WTC11 (cell line): ENCODE measurements around the gene TRMO.

ENCODE experiments used
- ATF6 ChIP-seq: sonication (generic); formaldehyde crosslinking; IDR thresholded peaks from 2 replicates; pipeline ENCODE4 v1.8.1; 2023; ENCODE audit warnings: mild to moderate bottlenecking, missing genetic modification reagents
- CTCF ChIP-seq: fragments of 200-600 bp; IDR thresholded peaks from 2 replicates; pipeline ENCODE4 v1.8.0; 2022; ENCODE audit warnings: antibody characterized with exemption
- NR3C1 ChIP-seq: sonication (generic); formaldehyde crosslinking; conservative IDR thresholded peaks from 2 replicates; pipeline ENCODE4 v1.8.1; 2023; ENCODE audit warnings: low read depth, mild to moderate bottlenecking, missing genetic modification reagents
- PREB ChIP-seq: sonication (generic); formaldehyde crosslinking; IDR thresholded peaks from 2 replicates; pipeline ENCODE4 v1.8.1; 2022; ENCODE audit warnings: mild to moderate bottlenecking, missing genetic modification reagents, moderate library complexity, borderline replicate concordance

DNA sequence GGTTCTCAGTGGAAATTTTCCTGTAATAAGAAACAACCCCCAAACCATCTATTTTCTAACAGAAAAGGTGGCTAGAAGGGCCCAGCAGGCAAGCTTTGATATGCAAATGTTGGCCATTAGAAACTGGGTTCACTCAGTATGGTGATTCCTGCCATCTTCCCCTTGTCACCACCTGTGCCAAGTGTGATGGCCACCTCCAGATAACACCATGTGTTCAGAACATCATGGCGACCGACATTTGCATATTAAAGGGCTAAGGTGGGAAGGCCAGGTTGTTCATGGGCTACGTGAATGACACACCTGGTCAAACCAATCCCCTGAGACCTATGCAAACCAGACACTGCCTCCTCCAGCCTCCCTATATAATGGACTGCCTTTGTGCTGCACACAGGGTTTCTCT lies 48.9 kb downstream of the TRMO start:
- TF ChIP-seq ATF6 (CRISPR knock-in tag) (no peak), PREB (CRISPR knock-in tag) (no peak), CTCF (no peak), NR3C1 (CRISPR knock-in tag) (no peak)
